ENCODE measurements around the gene TBC1D14. TPM values are rescaled to one million over a fixed set of nuclear protein-coding genes. Genes with fewer than 3 reads are reported as not detected.

The TBC1D14 gene
- total RNA-seq, 4 donors from 2014 or later = 36.0 to 56.2 (median 41.4) TPM

DNA sequence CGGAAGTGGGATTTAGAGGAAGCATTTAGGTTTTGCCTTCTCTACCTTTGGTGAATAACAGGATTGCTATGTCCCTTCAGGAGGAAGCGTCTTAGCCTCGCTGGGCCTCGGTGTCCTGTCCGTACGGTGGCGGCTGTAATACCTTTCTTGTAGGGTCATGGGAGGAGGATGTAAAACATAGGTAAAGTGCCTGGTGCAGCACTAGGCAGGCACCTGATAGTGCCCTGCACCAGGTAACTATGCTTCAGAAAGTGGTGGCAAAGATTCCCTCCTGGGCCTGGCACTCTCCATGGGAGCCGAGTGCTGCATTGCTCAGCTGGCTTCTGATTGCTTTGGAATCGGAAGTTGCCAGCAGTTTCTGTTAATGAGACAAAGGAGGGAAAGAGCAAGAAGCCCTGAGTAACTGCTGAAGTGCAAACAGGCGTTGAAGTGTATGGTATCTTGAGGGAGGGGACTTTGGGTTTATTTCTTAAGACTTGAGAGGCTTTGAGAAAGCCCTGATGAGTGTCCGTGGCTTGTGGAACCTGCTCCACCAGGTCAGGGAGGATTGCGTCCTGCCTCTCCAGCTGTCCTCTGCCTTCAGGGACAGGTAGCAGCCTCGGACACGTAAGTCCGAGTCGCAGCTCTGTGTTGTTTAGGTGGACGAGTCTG, 45.8 kb downstream of the TBC1D14 start:
- TF ChIP-seq, protein P1, sequence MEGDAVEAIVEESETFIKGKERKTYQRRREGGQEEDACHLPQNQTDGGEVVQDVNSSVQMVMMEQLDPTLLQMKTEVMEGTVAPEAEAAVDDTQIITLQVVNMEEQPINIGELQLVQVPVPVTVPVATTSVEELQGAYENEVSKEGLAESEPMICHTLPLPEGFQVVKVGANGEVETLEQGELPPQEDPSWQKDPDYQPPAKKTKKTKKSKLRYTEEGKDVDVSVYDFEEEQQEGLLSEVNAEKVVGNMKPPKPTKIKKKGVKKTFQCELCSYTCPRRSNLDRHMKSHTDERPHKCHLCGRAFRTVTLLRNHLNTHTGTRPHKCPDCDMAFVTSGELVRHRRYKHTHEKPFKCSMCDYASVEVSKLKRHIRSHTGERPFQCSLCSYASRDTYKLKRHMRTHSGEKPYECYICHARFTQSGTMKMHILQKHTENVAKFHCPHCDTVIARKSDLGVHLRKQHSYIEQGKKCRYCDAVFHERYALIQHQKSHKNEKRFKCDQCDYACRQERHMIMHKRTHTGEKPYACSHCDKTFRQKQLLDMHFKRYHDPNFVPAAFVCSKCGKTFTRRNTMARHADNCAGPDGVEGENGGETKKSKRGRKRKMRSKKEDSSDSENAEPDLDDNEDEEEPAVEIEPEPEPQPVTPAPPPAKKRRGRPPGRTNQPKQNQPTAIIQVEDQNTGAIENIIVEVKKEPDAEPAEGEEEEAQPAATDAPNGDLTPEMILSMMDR (IDR thresholded peaks at IDR 0.05 in 4 of 5, conservative IDR thresholded peaks at IDR 0.05 in 1 of 5) = no peak
- TF ChIP-seq POLR2A (IDR thresholded peaks at IDR 0.05) = no peak
- ATAC-seq (no peak), DNase-seq (no peak)
- Histone ChIP-seq H3K36me3 (no peaks in the 10 kb centered on the region), H3K4me1 (peaks cover 12 to 15% of the 10 kb centered on the region in 2 donors), H3K4me3 (no peak overlapping the region), H3K27ac (no peak overlapping the region), H3K27me3 (no peaks in the 10 kb centered on the region), H3K9me3 (no peaks in the 10 kb centered on the region)
- in situ Hi-C loops (cut with MboI; ENCODE audit: low sequenced_read_pairs in 4 of 4) (no loop called here), intact Hi-C loops (cut with DNase I; ENCODE audit: low total_unique reads) (no loop called here)

DNA sequence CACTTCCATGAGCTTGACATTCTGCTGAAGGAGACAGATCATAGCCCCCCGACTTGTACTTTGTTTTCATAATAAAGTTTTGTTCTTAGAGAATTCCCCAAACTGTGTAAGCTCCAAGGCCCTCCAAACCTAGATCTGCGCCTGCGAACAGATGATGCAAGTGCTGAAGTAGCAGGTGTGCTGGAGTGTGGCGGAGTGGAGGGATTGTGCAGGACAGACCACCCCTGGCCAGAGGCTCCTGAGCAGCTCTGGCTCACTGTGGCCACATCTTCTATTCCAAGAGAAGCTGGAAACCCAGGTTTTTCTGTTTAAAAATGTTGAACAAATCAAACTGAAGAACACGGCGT, 46.4 kb downstream of the TBC1D14 start:
- no peak for ATAC-seq
- in situ Hi-C loops (cut with MboI; ENCODE audit: low sequenced_read_pairs in 4 of 4) = no loop called here

DNA sequence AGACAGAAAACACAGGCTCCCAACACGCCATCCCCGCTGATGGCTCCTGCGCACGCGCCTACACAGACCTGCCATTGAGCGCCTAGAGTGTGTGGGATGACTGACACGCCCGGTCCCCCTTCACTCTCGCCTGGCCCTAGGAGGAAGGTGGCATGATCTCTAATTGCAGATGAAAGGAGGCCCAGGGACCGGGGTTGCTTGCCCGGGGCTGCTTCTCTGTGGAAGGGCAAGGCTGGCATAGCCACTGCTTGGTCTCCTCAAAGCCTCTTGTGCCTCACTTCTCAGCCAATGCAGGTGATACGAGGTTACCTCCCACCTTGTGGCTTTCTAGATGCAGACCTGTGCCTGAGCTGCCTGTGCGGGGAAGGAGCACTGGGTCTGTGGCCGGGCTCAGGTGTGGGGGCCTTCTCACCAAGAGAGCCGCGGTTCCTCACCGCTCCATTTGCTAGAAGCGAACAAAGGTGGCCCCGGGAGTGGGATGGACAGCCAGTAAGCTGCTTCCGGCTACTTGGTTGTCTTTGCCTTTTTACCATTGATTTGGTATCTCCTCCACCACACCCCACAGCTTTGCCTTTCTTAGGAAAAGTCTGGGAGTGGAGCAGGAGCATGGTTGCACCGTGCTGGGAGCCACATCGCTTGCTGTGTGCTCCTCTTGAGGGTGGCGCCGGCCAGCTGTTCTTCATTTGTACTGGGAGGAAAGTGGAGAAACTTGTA, 47.0 kb downstream of the TBC1D14 start:
- Histone ChIP-seq H3K4me1 (peaks cover 7 to 8% of the 10 kb centered on the region in 2 donors), H3K27me3 (no peaks in the 10 kb centered on the region), H3K27ac (no peak overlapping the region), H3K9me3 (no peaks in the 10 kb centered on the region), H3K4me3 (no peak overlapping the region), H3K36me3 (no peaks in the 10 kb centered on the region)
- ATAC-seq (no peak), DNase-seq (no peak)
- no peak for TF ChIP-seq POLR2A (IDR thresholded peaks at IDR 0.05)
- TF ChIP-seq, protein P1 (IDR thresholded peaks at IDR 0.05 in 4 of 5, conservative IDR thresholded peaks at IDR 0.05 in 1 of 5) = no peak
- in situ Hi-C loops (cut with MboI; ENCODE audit: low sequenced_read_pairs in 4 of 4) (no loop called here), intact Hi-C loops (cut with DNase I; ENCODE audit: low total_unique reads) (no loop called here)

More for the DNA sequence above, 46.4 kb downstream of the TBC1D14 start:
- no peak for DNase-seq
- no peak for TF ChIP-seq POLR2A (IDR thresholded peaks at IDR 0.05)
- TF ChIP-seq, protein P1 (IDR thresholded peaks at IDR 0.05 in 4 of 5, conservative IDR thresholded peaks at IDR 0.05 in 1 of 5) = no peak
- Histone ChIP-seq H3K4me3 (no peak overlapping the region), H3K27me3 (no peaks in the 10 kb centered on the region), H3K36me3 (no peaks in the 10 kb centered on the region), H3K4me1 (peaks cover 12 to 13% of the 10 kb centered on the region in 2 donors), H3K9me3 (no peaks in the 10 kb centered on the region), H3K27ac (no peak overlapping the region)
- intact Hi-C loops (cut with DNase I; ENCODE audit: low total_unique reads) = no loop called here

DNA sequence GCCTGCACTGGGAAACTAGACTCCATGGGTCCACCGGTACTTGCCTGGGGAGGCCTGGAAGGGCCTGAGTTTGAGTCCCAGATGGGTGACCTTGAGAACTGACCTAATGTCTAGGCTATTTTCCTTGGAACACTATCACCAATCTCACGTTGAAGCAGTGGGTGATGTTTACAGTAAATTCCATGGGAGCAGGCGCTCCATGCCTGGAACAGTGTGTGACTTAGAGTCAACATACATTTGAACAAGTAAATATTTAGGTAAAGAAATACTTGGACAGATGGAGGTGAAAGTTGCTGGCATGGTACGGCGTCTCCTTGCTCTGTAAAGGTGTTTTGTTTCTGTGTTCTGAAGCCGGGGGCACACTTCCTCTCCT, 47.5 kb downstream of the TBC1D14 start:
- no peak for ATAC-seq
- in situ Hi-C loops (cut with MboI; ENCODE audit: low sequenced_read_pairs in 4 of 4) (no loop called here), intact Hi-C loops (cut with DNase I; ENCODE audit: low total_unique reads) (no loop called here)
- H3K36me3 ChIP-seq = no peaks in the 10 kb centered on the region
- no peak overlapping the region for H3K27ac ChIP-seq
- no peaks in the 10 kb centered on the region for H3K9me3 ChIP-seq
- no peak overlapping the region for H3K4me3 ChIP-seq
- no peaks in the 10 kb centered on the region for H3K27me3 ChIP-seq
- peaks cover 4 to 5% of the 10 kb centered on the region in 2 donors for H3K4me1 ChIP-seq
- TF ChIP-seq, protein P1 (IDR thresholded peaks at IDR 0.05 in 4 of 5, conservative IDR thresholded peaks at IDR 0.05 in 1 of 5) = no peak
- TF ChIP-seq POLR2A (IDR thresholded peaks at IDR 0.05) = no peak
- no peak for DNase-seq

Measured in gastrocnemius medialis (tissue), 4 donors.